Stimulated activated CD4-positive, alpha-beta T cell treated with anti-CD3 and anti-CD28 coated beads, Interleukin-2, amount 100 ng/mL, for 4 hours (primary cell): ENCODE results near the gene CDIP1.

Experiments
- DNase-seq: peaks from one replicate; pipeline ENCODE4 v3.0.0-alpha.2; 2020; ENCODE audit warnings: low read depth

The CDIP1 gene

GRCh38 chr16:4489030-4489429 lies 49.5 kb downstream of the CDIP1 start:
- no peak for DNase-seq

DNA sequence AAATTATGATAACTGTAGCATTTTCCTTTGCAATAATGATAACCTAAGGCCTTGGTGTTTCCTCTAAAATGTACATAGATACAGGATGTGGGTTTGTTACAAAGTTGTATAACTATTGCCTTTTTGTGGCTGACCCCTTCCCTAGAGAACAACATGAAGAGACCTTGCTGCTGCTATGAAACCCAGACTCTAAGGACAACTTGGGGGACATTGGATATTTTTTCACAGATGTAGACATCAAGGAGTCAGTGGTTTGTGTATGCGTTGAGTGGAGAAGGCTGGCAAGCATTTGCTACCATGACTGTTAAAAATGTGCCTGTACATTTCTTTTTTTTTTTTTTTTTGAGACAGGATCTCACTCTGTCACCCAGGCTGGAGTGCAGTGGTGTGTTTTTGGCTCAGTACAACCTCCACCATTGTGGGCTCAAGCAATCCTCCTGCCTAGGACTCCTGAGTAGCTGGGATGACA lies 50.0 kb downstream of the CDIP1 start:
- DNase-seq, result no peak

DNA sequence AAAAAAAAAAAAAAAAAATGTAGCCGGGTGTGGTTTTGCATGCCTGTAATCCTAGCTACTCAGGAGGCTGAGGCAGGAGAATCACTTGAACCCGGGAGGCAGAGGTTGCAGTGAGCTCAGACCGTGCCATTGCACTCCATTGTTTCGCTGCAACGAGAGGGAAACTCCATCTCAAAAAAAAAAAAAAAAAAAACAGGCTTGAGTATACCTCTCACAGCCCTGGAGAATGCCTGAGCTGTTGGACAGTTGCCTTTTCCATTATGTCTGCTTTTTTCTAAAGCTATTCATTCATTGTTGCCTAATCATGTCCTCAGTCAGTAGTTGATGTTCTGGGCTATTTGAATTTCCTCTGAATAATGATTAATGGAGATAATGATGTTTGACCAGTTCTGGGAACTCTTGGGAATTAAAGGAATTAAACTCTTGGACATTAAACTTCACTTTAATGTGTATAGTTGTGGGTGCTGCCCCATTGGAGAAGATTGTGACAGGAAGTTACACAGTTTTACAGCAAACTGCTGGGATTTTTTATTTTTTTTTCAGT lies 50.5 kb downstream of the CDIP1 start:
- DNase-seq, result no peak

GRCh38 chr16:4486126-4486893 lies 52.3 kb downstream of the CDIP1 start:
- DNase-seq, result no peak

DNA sequence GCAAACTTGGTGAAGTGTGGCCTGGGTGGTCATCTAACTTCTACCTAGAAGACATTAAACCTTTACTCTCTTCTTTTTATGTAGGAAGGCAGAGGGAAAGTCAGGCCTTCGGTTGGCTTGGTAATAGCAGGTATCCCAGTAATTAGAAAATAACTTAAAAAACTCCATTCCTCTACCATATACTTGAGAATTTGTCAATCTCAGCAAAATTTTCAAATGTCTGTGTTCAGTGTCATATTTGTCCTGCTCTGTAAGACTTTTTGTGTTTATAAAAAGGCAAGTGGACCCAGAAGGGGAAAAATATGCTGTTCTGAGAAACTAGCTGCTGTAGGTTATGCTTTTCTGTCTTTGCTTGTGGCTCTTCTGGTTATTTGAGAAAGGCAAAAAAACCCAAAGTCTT lies 56.6 kb downstream of the CDIP1 start:
- no peak for DNase-seq

DNA sequence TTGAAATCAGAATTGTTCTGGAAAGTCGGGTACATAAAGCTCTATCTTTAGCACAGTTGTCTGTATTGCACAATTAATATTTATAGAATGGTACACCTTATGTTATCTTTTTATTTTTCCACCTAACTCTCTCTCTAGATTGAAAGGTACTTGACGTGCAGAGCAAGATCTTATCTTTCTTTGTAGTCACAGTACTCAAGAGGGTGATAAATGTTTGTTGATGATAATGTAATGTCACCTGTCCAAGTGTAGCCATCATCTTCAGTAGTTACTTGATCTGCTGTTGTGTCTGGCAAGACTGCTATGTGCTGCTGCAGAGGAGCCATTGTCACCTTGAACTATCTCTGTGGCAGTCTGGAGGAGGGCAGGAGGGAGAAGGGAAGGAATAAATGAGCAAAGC lies 57.0 kb downstream of the CDIP1 start:
- no peak for DNase-seq

DNA sequence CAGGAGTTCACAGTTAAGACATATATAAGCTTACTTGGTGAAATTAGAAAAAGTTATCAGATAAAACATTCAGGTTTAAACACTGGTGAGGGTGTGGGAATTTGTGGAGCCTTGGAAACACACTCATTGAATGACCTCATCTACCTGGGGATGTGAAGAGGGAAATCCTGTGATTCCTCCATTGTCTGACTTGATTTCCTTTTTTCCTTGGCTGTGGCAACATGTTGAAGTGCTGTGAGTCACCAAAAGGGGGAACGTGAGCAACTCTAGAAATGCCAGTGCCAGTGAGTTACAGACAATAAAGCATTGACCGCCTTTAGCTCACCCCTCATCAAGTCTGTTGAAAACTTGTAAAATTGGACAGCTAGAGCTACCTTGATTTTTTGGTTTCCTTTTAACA lies 60.6 kb downstream of the CDIP1 start:
- no peak for DNase-seq

DNA sequence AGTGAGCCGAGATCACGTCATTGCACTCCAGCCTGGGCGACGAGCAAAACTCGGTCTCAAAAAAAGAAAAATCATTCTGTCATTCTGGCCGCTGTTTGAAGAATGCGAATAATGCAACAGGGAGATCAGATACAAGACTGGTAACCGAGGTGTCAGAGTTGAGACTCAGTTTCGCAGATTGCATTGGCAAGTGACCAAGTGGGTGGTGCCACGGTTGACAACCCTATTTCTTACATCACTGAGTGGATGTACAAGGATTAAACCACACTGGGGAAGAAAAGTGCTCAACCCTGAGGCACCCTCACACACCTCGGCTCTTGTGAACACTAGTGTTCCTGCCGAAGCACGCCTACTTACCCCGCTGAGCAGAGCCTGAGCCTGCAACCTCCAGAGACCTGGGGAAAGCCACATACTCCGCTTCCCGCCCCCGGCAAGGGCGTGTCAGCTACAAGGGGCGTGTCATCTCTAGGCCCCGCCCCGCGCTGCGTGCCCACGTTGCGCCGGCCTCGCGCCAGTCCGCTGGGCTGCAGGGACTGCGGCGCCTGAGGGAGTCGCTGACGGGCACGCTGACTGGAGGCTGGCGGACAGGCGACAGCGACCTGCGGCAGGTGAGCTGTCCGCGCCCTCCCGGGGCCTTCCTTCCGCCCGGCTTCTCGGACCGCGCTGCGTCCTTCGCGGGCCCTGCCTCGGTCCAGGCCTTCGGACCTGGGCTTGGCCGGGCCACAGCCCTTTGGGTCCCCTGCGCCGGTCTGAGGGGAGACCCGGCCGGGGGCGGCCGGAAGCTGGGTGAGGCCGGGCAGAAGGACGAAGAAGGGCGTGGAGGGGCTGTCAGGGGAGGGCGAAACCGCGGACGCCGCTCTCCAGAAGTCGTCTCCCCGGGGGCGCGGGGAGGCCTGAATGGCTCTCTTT lies 62.4 kb downstream of the CDIP1 start, which contains the start of gene HMOX2:
HMOX2 (plus strand) TSS at position 519 of the 909 bp plus-strand sequence. CDS start 29,127 bp downstream, outside the sequence.
- DNase-seq, result peak; percentile 91

DNA sequence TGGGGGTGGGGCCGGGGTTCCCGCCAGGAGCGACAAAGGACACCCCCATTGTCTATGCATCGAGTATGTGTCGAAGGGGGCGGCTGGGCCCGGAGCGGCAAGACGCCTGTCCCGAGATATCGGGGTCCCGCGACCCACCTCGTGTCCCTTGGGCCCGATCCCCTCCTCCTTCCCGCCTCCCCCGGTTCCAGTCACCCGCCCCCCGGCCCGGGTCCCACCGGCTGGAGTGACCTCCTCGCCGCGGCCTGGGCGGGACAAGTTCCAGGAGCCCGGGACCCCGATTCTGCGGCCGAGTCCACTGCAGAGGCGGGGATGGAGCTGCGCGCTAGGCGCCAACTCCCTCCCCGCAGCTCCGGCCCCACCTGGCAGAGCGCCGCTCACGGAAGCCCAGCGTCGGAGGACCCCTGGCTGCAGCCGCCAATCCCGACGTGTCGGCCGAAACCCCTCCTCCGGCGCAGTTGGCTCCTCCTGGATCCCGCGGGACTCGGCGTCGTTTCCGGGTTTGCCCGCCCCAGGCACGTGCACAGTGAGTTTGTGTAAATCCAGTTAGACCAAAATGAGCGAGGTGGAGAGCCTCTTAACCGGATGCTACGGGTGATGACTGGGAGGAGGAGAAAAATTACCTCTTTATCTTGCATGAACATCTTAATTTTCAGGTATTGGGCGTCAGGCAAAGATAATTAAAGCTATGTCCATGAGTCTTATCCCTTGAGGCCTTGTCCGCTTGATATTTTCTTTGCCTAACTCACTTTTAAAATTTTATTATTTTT lies 64.2 kb downstream of the CDIP1 start, which contains the start of gene NMRAL1:
NMRAL1 (minus strand) TSS at position 434 of the 770 bp plus-strand sequence. CDS start 493 bp downstream, outside the sequence.
- peak; percentile 69 for DNase-seq

DNA sequence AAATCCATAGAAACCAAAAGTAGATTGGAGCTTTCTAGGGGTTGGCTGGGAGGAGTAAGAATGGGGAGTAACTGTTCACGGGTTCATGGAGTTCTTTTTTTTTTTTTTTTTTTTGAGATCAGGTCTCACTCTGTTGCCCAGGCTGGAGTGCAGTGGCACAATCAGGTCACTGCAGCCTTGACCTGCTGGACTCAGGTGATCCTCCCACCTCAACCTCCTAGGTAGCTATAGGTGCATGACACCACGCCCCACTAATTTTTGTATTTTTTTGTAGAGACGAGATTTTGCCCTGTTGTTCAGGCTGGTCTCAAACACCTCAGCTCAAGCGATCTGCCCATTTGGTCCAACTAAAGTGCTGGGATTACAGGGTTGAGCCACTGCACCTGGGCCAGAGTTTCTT lies 65.7 kb downstream of the CDIP1 start:
- DNase-seq, result no peak

- DNase-seq, result no peak
Measured at GRCh38 chr16:4471869-4472268, 66.7 kb downstream of the CDIP1 start.

GRCh38 chr16:4468972-4469371 lies 69.6 kb downstream of the CDIP1 start:
- DNase-seq, result no peak

GRCh38 chr16:4467916-4468315 lies 70.7 kb downstream of the CDIP1 start:
- DNase-seq, result no peak

- peak; percentile 26 for DNase-seq
Measured at GRCh38 chr16:4465977-4466779, 72.4 kb downstream of the CDIP1 start.

- no peak for DNase-seq
Measured at GRCh38 chr16:4463522-4464163, 74.9 kb downstream of the CDIP1 start.

GRCh38 chr16:4461250-4462085 lies 77.1 kb downstream of the CDIP1 start:
- DNase-seq, result no peak

- DNase-seq, result no peak
Measured at GRCh38 chr16:4460936-4461249, 77.7 kb downstream of the CDIP1 start.
